GM12891 (cell line): Measurements from ENCODE around the gene PTPRN2.
A peak's percentile ranks its signal among the peaks of the same experiment; 100 is the strongest.
"Not testable (repeated sequence)": the region's sequence is repeated elsewhere in the genome, so short reads cannot be mapped to it uniquely, and the experiment has no call there.

Experiments used
- DNase-seq: peaks from one replicate; pipeline ENCODE4 v3.0.0; 2011; ENCODE audit warnings: low spot score; ENCODE audit not compliant: insufficient read length
- FAIRE-seq: peaks from 2 replicates; lab custom pipeline; 2011; peaks lifted over from hg19 to GRCh38; lab: Jason Lieb, UNC
- PAX5 ChIP-seq: IDR thresholded peaks from 2 replicates; pipeline ENCODE4 v1.6.1; 2011; ENCODE audit warnings: low read length, moderate library complexity, mild to moderate bottlenecking; ENCODE audit not compliant: insufficient read depth, severe bottlenecking
- POLR2A ChIP-seq: IDR thresholded peaks from 2 replicates; pipeline ENCODE4 v1.6.1; 2011; ENCODE audit warnings: low read depth, low read length, control low read depth
- POLR2AphosphoS5 ChIP-seq: IDR thresholded peaks from 2 replicates; pipeline ENCODE4 v1.6.1; 2011; ENCODE audit warnings: low read depth, low read length, control low read depth
- POU2F2 ChIP-seq: IDR thresholded peaks from 2 replicates; pipeline ENCODE4 v1.6.1; 2011; ENCODE audit warnings: low read depth, mild to moderate bottlenecking, control low read depth, low read length, moderate library complexity
- SPI1 ChIP-seq: IDR thresholded peaks from 2 replicates; pipeline ENCODE4 v1.6.1; 2011; ENCODE audit warnings: low read depth, low read length, control low read depth
- TAF1 ChIP-seq: IDR thresholded peaks from 2 replicates; pipeline ENCODE4 v1.6.1; 2011; ENCODE audit warnings: low read depth, low read length, control low read depth

PTPRN2 gene

DNA sequence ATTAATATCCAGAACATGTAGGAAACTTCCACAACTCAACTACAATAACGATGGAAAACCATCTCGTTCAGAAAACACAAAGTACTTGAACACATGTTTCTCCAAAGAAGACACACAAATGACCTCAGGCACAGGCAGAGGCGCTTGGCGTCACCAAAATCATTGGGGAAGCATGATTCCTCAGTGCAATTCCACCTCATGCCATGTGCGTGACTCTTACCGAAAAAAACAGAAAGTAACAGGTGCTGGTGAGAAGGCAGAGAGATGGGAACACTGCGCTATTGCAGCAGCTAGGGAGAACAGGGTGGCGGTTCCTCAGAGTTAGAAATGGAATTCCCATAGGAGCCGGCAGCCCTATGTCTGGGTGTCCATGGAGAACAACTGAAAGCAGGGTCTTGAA lies 860.9 kb downstream of the PTPRN2 start:
- FAIRE-seq (no peak), DNase-seq (no peak)
- no peak for TF ChIP-seq POU2F2
- no peak for TF ChIP-seq PAX5
- no peak for TF ChIP-seq TAF1
- TF ChIP-seq SPI1: no peak
- TF ChIP-seq POLR2AphosphoS5: no peak
- TF ChIP-seq POLR2A: no peak

GRCh38 chr7:157725312-157725711 lies 862.3 kb downstream of the PTPRN2 start:
- DNase-seq: not testable (repeated sequence)
- peak; percentile 13 for FAIRE-seq

- FAIRE-seq (no peak), DNase-seq (no peak)
- no peak for TF ChIP-seq SPI1
Observed at GRCh38 chr7:157723205-157723604, 864.4 kb downstream of the PTPRN2 start.

DNA sequence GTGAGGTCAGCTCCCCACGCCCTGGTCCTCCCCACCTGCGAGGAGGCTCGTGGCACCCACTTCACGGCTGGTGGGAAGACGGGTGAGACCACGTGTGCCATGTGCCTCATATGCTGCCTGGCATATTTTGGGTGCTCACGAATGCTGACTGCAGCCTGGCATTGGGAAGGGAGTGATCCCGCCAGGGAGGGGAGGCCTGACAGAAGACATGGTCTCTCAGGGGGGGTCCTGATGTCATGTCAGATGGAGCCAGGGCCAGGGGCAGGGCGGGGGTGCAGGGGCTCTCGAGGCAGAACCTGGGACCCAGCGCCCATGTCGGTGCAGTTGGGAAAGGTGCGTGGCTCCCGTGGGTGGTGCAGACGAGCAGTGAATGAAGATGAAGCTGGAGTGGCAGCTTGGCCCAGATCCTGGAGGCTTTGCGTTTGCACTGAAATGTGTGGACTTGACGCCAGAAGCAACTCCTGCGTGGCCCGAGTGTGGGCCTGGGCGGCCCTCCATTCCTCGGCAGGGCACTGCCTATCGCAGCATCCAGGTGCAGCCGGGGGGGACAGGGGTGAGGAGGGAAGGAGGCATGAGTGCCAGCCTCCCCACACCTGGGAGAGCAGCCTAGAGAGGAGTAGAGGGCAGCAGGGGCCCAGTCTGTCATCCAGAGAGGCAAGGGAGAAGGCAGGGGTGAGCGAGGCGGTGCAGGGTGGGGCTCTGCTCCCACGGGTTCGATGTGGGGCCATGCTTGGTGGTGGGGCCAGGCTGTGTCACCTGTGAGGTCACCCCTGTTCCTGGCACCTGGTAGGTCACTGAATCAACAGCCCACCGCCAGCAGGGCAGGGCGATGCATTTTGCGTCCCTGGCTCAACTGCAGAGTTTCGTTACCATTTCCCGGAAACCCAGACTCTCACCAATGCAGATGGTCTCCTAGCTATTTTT lies 865.2 kb downstream of the PTPRN2 start:
- no peak for FAIRE-seq
- no peak for TF ChIP-seq POU2F2
- no peak for TF ChIP-seq POLR2A
- no peak for TF ChIP-seq POLR2AphosphoS5

GRCh38 chr7:157721468-157722136 lies 866.0 kb downstream of the PTPRN2 start:
- TF ChIP-seq POLR2A (no peak), SPI1 (no peak), PAX5 (no peak), TAF1 (no peak), POU2F2 (no peak), POLR2AphosphoS5 (no peak)
- FAIRE-seq: no peak
- DNase-seq: no peak

More for the DNA sequence above, 865.2 kb downstream of the PTPRN2 start:
- no peak for DNase-seq

GRCh38 chr7:157719705-157720655 lies 867.6 kb downstream of the PTPRN2 start:
- TF ChIP-seq TAF1 (no peak), POU2F2 (no peak), POLR2A (no peak), POLR2AphosphoS5 (no peak), PAX5 (no peak), SPI1 (no peak)
- no peak for DNase-seq
- no peak for FAIRE-seq

- no peak for TF ChIP-seq POLR2A
- no peak for TF ChIP-seq POU2F2
- TF ChIP-seq SPI1: no peak
- DNase-seq (no peak), FAIRE-seq (no peak)
Observed at GRCh38 chr7:157719008-157719682, 868.5 kb downstream of the PTPRN2 start.

DNA sequence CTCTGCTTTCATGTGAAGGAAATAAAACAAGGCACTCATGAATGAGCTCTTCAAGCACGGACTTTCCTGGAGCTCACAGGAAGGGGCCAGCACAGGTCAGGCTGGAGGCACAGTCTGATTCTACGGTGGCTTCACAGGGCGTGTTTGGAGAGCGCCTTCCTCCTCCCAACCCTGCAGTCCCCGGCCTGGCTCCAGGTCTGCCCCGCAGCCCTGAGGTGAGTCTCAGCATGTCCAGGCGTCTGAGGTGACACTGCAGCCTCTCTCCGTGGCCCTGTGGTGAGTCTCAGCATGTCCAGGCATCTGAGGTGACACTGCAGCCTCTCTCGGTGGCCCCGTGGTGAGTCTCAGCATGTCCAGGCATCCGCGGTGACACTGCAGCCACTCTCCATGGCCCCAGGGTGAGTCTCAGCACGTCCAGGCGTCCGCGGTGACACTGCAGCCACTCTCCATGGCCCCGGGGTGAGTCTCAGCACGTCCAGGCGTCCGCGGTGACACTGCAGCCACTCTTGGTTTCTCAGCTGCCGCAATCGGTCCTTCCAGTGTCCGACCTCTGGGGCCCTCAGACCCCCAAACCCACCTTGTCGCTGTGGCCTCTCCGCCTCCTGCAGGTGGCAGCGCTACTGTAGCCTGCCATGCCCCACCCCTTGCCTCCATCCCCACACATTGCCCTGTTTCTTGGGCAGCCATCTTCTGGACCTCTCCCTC lies 869.2 kb downstream of the PTPRN2 start:
- FAIRE-seq (no peak), DNase-seq (no peak)
- no peak for TF ChIP-seq SPI1
- no peak for TF ChIP-seq TAF1
- no peak for TF ChIP-seq POU2F2
- TF ChIP-seq PAX5: no peak
- TF ChIP-seq POLR2AphosphoS5: no peak
- no peak for TF ChIP-seq POLR2A
